NCI-H82 treated with DMSO at 0.1 percent for 48 hours (cell line): ENCODE data around the gene ANKRD40.

Experiments used
- DNase-seq: peaks from one replicate; lab custom pipeline; 2025; ENCODE audit not compliant: unreplicated experiment; lab: John Stamatoyannopoulos, UW

The ANKRD40 gene

GRCh38 chr17:50672831-50673551, 34.7 kb downstream of the ANKRD40 start:
- no peak for DNase-seq

GRCh38 chr17:50672071-50672470, 35.6 kb downstream of the ANKRD40 start:
- no peak for DNase-seq

- DNase-seq: no peak
Observed at GRCh38 chr17:50668838-50669581, 38.7 kb downstream of the ANKRD40 start.

GRCh38 chr17:50668025-50668837, 39.5 kb downstream of the ANKRD40 start:
- no peak for DNase-seq

- no peak for DNase-seq
Observed at GRCh38 chr17:50667259-50668024, 40.3 kb downstream of the ANKRD40 start.

GRCh38 chr17:50666316-50666715, 41.4 kb downstream of the ANKRD40 start:
- DNase-seq: no peak

GRCh38 chr17:50665838-50666237, 41.9 kb downstream of the ANKRD40 start:
- no peak for DNase-seq

- DNase-seq: no peak
Observed at GRCh38 chr17:50664788-50665458, 42.8 kb downstream of the ANKRD40 start.

GRCh38 chr17:50663812-50664374, 43.8 kb downstream of the ANKRD40 start:
- DNase-seq: no peak

- DNase-seq: no peak
Observed at GRCh38 chr17:50662632-50663225, 45.0 kb downstream of the ANKRD40 start.

GRCh38 chr17:50661795-50662391, 45.8 kb downstream of the ANKRD40 start:
- DNase-seq: no peak

- no peak for DNase-seq
Observed at GRCh38 chr17:50661348-50661747, 46.4 kb downstream of the ANKRD40 start.

GRCh38 chr17:50660887-50661345, 46.8 kb downstream of the ANKRD40 start:
- DNase-seq: no peak

GRCh38 chr17:50660042-50660886, 47.5 kb downstream of the ANKRD40 start:
- DNase-seq: no peak

GRCh38 chr17:50659179-50659578, 48.5 kb downstream of the ANKRD40 start:
- DNase-seq: no peak

GRCh38 chr17:50658616-50659015, 49.1 kb downstream of the ANKRD40 start:
- no peak for DNase-seq

GRCh38 chr17:50657627-50658026, 50.1 kb downstream of the ANKRD40 start:
- DNase-seq: no peak

- DNase-seq: no peak
Observed at GRCh38 chr17:50657054-50657453, 50.7 kb downstream of the ANKRD40 start.
